ENCODE results near the gene NOTO.

DNA sequence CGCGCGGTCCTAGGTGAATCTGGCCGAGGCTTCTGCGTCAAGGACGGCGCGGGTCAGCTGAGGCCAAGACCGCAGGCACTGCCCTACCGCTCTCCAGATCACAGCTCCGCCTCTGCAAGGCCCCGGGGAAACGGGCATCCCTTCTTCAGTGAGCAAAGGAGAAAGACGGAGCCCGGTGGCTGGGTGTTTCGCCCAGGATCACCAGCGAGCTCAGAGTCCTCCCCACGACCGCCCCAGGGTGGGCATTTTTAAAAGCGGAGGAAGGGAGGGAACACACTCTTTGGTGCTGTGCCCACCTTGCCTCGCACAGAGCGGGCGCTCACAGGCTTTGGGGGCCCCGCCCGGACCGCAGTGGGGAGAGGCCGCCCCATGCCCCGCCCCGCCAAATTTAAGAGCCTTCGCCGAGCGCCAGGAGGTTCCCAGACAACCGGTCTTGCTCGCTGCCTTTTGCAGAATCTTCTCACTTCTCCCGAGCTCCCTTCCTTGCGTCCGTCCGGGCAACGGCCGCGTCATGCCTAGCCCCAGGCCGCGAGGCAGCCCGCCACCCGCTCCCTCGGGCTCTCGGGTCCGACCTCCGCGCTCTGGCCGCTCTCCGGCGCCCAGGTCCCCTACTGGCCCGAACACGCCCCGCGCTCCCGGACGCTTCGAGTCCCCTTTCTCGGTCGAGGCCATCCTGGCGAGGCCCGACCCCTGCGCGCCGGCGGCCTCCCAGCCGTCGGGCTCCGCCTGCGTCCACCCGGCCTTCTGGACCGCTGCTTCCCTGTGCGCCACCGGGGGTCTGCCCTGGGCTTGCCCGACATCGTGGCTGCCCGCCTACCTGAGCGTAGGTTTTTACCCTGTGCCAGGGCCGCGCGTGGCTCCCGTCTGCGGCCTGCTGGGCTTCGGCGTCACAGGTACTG is at the start of gene NOTO:
- TF ChIP-seq POLR2A (IDR thresholded peaks at IDR 0.05), result no peak
- TF ChIP-seq, protein P1, sequence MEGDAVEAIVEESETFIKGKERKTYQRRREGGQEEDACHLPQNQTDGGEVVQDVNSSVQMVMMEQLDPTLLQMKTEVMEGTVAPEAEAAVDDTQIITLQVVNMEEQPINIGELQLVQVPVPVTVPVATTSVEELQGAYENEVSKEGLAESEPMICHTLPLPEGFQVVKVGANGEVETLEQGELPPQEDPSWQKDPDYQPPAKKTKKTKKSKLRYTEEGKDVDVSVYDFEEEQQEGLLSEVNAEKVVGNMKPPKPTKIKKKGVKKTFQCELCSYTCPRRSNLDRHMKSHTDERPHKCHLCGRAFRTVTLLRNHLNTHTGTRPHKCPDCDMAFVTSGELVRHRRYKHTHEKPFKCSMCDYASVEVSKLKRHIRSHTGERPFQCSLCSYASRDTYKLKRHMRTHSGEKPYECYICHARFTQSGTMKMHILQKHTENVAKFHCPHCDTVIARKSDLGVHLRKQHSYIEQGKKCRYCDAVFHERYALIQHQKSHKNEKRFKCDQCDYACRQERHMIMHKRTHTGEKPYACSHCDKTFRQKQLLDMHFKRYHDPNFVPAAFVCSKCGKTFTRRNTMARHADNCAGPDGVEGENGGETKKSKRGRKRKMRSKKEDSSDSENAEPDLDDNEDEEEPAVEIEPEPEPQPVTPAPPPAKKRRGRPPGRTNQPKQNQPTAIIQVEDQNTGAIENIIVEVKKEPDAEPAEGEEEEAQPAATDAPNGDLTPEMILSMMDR (IDR thresholded peaks at IDR 0.05), result no peak

Data from esophagus squamous epithelium (tissue), 4 donors.